HG03064 (cell line): ENCODE data around the gene BSND.

Experiments
- ATAC-seq: cut with Tn5 transposase; IDR thresholded peaks from one replicate; pipeline ENCODE4 v1.9.1; 2021; ENCODE audit warnings: low read depth; ENCODE audit not compliant: unreplicated experiment

BSND gene

DNA sequence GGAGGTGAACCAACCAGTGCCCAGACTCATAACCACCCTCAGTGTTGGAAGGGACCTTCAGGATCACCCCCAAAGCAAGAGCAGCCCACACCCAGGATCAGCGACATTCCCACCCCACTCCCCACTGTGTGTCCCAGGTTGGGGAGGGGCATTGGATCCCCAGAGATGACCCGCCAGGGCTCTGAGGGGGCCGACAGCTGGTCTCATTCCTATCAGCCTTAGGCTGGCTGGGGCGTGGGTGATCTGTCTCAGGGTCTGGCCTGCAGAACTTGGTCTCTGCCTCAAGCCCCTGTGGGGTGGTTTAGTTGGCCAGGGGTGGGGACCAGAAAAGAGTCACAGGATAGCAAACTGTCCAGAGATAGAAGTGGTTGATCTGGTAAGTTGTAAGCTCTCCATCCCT, 7.8 kb upstream of the BSND start:
- no peak for ATAC-seq

DNA sequence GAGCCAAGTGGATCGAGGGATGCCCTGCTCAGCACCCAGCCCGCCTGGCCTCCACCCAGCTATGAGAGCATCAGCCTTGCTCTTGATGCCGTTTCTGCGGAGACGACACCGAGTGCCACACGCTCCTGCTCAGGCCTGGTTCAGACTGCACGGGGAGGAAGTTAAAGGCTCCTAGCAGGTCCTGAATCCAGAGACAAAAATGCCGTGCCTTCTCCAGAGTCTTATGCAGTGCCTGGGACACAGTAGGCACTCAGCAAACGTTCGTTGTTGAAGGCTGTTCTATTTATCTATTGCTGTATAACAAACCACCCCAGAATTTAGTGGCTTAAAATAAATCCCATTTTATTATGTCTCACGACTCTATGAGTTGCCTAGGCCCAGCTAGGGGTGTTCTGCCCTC, 6.8 kb upstream of the BSND start:
- no peak for ATAC-seq

DNA sequence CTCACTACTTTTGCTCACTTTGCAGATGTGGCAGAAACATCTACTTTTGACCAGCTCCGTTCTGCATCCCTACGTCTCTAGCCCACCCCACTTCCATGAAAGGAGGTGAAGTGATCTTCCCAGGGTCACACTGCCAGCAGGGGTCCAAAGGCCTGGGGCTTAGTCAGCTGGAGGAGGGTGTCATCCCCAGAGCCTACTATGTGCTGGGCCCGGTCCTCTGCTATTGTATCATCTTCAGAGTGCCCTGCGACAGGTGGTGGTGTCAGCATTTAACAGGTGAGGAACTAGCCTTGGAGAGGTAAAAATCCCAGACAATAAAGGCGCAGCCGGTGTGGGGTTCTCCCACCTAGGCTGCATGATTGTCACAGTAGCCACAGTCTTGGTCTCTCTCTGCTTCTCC, 5.6 kb upstream of the BSND start:
- no peak for ATAC-seq

DNA sequence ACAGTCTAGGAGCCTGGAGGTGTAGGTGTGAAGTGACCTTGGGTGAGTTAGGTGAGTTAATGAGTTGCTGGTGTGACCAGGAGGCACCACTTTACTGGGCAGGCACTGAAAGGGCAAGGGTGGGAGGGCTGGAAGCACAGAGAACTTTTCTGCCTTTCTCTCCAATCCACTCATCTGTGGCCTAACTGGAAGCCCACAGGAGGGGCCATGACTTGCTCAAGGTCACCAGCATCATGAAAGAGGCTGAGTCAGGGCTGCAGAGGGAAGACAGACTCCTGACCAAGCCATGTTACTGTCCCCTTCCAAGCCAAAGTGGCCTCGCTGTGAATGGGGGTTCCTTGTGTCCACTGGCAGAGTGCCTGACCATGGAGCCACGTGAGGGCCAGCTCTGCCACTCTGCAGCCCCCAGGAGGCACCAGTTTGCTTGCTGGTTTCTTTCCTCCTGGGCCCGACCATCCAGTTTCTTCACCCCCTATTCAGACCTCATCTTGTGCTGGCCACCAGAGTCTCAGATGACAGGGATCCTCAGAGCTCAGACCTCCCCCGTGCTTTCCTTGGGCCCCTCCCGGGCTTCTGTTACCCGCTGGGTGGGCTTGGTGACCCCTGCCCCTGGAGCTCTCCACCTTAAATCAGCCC, 4.3 kb upstream of the BSND start:
- ATAC-seq = no peak

DNA sequence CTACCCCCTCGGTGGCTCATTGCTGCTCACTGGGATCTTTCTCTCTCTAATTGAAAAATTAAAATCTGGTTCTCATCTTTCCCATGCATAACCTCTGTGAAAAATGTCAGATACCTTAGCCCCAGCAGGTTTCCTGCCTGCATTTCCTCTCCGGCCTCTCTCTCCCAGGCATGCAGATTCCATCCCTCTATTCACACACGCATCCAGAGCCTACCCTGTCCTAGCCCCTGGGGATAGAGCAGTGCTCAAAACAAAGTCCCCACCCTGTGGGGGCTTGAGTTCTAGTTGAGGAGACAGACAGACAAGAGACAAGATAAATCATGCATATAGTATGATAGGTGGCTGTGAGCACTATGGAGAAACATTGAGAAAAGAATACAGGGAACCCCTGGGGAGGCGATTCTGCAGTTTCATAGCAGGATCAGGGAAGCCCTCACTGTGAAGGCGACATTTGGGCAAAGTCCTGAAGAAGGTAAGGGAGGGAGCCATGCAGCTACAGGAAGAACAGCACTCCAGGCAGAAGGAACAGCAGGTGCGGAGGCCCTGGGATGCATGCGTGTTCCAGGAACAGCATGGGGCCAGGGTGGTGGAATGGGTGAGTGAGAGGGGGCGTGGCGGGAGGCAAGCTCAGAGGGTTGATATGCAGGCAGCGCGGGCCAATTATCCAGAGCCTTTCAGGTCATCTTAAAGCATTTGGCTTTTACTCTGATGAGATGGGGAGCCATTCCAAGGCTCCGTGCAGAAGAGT, 3.5 kb upstream of the BSND start:
- no peak for ATAC-seq

DNA sequence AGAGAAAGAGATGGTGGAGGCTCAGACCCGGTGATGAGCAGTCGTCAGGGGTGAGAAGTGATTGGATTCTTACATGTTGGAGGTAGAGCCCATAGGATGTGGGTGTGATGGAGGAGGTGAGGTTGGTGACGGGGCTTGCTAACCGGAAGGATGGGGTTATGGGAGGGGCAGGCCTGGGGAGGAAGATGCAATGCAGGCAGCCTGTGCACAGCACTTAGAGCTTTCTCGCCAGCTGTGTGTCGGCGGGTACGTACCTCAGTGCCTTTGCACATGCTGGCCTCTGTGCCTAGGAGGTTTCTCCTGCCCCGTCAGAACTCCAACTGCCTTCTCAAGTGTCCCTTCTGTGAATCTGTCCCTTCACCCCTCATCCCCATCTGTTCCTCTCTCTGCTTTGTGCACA, 2.9 kb upstream of the BSND start:
- ATAC-seq = no peak

DNA sequence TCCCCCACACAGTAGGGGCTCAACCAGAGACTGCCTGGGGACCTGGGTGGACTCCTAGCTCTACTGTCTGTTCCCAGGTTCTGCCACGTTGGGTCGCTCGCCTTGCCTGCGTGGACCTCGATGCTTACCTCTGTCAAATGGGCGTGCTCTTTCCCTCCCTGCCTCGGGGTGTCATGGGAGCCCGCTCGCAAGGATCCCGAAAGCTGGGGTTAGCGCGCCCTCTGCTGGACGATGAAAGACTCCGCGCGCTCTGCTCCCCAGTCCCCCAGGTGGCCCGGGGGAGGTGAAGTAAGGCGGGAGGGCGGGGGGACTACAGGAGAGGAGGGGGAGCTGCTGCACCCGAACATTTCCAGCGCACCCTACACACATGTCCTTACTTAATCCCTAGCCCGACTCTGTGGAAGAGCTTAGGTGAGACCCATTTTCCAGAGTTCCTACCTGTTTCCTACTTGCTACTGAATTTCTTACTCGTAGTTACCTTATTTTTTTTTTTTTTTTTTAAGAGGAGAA, 2.3 kb upstream of the BSND start:
- no peak for ATAC-seq

DNA sequence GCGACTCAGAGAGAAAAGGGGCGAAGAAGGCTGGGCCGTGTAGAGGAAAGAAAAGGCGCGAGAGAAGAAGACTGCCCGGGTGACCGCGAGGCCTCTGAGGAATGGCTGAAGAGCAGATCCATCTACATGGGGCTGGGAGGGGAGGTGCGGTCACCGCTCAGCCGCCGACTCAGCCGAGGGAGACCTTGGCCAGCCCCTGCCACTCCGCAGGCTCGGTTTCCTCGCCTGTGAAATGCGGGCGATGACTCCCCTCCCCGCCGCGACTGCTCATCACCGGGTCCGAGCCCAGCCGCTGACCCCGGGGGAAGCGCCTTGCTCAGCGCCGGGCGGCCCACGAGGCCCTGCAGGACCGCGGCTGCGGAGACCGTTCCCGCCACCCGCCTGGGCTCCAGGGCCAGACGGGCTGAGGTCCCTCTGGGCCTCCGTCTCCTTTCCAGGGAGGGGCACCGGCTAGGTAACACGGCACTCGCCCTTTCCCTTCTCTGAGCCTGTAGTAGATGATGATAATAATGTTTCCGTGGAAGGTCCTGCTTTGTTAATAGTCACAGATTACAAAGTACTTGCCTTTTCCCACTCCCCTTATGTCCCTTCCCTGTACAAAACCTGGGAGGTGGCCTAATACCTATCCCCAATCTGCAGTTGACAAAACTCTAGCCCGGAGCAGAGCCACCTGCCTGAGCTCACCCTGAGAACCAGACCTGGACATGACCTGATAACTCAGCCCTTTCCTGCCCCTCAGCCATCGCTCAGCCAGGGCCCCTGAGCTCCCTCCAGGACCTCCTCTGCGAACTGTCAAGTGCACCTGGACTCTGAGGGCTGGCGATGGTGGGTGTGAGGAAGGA, 1.6 kb upstream of the BSND start:
- ATAC-seq = no peak

DNA sequence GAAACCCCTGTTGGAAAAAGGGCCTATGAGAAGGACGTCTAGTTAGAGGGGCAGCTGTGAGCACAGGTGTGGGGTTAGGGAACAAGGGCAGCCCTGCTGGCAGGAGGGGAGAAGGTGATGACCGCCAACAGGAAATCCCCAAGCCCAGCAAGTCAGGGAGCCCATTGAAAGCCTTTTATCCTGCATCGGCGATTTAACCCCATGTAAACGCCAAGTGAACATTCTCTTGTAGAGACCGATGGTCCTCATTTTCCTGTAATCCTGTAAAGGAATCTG, 1.1 kb upstream of the BSND start:
- ATAC-seq = no peak

DNA sequence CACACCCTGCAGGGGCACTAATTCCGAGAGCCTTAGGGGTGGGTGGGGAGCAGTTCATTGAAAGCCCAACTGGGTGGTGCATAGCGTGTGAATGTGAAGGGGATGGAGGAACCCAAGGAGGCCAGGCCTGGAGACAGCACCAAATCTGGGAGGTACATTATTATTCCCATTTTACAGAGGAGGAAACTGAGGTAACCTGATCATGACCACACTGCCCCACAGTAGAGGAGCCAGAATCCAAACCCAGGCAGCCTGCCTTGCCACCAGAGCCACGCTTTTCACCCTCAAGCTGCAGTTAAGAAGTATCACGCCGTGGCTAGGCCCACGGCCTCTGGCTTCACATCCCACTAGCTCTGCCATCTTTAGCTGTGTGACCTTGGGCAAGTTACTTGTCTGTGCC, 633 bp upstream of the BSND start:
- no peak for ATAC-seq

DNA sequence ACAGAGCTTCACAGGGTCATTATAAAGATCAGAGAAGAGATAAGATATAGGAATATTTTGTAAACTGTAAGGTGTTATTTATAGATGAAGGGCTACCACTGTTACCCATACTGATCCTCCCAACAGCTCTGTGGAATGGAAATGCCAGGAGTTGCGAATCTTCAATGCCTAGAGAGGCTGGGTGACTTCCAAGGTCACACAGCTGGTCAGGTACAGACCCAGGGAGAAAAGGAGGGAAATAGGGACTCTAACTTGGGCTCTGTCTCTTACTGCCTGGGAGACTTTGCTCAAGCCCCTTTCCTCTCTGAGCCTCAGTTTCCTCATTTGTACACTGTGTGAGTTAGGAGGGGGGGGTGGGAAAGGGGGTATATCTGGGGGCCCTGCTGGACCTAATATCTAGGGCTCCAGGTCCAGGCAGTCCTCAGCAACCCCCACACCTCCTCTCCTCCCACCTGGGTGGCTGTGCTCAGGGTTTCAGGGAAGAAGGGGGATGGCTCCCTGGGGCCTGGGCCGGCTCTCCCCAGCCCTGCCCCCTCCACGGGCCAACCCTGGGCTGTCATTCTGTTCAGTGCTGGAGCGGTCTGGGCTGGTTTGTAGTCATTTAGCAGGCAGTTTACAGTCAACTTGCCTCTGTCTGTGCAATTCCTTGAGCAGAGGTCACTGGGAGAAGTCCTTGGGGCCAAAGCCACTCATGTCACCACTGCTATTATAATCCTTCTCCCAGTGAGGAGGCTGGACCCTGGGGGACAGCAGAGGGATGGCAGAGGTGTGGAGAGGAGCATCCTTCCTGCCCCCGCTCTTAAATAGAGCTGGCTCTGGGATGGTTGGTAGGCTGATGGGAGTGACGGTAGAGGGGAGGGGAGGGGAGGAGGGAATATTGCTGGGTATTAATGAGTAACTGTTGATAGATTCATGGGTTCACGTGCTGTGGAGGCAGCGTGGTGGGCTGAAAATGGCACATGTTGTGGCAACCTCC, 1.7 kb downstream of the BSND start:
- no peak for ATAC-seq

DNA sequence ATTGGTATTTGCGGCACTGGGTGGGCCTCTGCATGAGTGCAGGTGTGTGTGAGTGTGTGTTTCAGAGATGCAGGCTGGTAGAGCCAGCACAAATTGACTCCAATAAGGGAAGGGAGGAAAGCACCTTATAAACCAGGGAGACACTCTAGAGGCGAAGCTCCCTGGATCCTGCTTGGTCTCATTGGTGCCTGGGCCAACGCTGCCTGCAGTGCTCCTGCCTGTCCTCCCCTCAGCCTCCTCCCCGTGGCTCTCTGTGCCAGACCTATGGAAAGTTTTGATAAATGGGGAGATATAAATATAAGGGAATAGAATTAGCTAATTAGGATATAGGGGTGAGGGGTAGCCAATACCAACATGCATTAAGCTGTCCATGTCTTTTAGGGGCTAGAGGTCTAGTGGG, 2.6 kb downstream of the BSND start:
- ATAC-seq = no peak

DNA sequence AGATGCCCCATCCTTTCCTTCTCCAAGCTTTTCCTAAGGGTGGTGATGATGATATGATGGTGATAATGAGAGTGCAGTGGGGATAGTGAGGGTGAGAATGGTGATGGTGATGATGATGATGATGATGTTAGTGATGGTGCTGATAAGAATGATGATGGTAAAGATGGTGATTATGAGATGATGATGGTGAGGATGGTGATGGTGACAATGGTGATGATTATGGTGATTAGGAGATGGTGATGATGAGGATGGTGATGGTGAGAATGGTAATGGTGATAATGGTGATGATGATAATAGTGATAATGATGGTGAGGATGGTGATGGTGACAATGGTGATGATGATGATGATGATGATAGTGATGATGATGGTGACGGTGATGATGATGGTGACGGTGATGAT, 4.0 kb downstream of the BSND start:
- ATAC-seq = no peak

DNA sequence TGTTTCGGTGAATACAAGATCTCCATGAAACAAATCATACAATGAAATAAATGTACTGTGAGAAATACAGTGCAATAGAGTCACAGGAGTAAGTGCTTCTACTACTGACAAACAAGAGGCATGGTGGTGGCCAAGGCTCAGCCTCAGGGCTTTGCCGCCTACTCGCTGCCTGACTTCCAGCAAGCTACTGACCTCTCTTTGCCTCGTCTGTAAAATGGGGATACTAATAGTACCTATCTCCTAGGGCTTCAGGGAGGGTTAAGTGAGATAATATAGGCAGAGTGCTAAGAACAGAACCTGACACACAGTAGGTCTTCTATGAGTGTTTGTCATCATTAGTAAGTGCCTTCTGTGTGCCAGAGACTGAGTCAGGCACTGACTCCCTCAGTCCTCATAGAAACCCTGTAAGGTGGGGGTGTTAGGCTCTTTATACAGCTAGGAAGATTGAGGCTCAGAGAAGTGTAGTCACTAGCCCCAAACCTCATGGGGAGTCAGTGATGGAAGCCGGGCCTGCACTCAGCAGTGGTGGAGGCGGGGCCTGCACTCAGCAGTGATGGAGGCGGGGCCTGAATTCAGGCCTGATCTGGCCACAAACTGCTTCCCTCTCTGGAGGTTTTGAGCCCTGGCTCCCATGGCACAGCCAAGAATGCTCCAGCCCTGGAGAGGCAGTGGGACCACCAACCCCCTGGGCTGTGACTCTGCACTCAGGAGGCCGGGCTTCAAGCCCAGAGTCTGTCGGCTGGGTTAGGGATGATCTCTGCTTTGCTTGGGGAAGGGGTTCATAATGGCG, 6.8 kb downstream of the BSND start:
- no peak for ATAC-seq

DNA sequence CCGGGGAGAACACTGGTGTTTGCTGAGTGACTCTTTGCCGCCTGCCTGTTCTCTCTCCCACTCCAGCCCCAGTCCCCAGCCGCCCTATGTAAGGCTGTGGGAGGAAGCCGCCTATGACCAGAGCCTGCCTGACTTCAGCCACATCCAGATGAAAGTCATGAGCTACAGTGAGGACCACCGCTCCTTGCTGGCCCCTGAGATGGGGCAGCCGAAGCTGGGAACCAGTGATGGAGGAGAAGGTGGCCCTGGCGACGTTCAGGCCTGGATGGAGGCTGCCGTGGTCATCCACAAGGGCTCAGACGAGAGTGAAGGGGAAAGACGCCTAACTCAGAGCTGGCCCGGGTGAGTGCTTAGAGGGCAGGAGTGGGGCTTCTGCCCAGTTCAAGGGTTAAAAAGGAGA, 8.2 kb downstream of the BSND start:
- ATAC-seq = no peak

DNA sequence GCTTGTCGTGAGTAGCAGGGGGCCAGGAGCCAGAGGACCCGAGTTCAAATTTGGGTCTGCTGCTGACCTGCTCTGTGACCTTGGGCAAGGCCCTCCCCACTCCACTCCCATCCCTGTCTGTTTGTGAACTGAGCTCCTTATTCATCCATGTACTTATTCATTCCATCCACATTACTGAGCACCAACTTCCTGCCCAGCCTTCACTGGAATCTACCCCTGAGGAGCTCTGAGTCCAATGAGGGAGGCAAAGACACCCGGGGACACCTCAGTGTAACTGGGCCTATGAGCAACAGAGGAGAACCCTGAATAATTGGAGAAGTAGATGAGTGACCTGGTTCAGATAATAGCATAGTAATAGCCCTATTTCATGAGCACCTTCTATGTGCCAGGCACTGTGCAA, 8.9 kb downstream of the BSND start:
- no peak for ATAC-seq

DNA sequence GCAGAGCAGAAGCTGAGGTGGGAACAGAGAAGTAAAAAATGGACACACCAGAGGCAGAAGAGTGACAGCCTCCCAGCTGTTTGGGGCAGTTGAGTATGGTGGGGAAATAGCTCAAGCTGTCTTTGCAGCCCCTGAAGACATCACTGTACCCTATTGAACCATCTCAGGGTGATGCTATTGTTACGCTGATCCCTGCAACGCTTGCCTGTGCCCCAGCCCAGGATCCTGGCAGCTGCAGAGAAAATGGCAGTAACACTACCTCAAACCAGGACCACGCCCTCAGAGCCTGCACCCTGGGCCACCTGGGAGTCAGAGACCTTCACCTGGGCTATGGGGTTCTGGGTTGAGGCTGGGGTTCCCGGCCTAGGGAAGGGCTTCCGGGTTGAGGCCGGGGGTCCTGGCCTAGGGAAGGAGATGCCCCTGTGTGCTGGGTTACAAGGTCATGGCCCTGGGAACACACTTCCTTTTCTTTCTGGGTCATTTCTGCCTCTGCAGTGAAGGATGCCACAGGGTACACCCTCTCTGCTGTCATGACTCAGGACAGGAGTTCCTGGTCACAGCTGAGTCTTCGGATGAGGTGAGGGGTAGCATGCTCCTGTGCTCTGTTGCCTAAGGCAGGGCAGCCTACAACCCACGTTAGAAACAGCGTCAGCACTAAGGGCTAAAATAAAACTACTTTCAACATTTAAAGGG, 11.6 kb downstream of the BSND start:
- no peak for ATAC-seq

DNA sequence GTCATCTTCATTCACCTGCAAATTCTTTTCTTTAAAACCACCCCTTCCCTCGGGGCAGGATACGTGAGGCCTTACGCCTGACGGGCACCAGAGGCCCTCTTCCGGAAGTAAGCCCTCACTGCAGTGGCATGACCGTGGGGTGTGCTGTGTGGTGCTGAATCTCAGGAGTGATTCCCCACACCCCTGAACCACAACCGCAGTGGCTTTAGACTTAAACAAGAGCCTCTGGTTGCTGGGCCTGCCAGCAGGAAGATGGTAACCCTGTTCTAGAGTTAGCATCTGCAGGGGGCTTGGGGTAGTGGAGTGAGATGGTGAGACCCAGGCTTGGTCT, 12.1 kb downstream of the BSND start:
- no peak for ATAC-seq

DNA sequence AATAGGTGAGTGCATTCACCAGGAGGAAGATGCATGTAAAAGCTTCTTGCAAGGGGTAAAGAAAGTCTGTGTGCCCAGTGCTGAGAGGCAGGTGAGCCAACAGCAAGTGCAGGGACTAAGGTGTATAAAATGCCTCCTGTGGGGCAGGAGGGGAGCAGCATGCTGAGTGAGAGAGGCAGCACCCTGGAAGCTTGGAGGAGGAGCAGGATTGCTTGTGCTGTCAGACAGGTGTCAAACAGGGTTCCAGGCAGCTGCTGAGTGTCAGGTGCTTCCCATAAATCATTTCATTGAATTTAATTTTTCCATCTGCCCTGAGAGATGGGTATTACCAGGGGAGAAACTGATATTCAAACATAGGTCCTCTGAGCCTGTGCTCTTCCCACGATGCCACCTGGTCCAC, 13.9 kb downstream of the BSND start:
- no peak for ATAC-seq
